Progenitor cell of endocrine pancreas (in vitro differentiated cells): ENCODE measurements around the gene KLRC4. TPM values are rescaled to one million over a fixed set of nuclear protein-coding genes. Genes with fewer than 3 reads are reported as not detected.
"Not testable (repeated sequence)": the region's sequence is repeated elsewhere in the genome, so short reads cannot be mapped to it uniquely, and the experiment has no call there.

Experiments
- DNase-seq: peaks from one replicate; pipeline ENCODE4 v3.0.0; 2021; ENCODE audit warnings: low spot score; ENCODE audit not compliant: unreplicated experiment
- H3K27ac Mint-ChIP-seq: 2 replicates; pipeline ENCODE4 v1.8.0; 2021; ENCODE audit warnings: mild to moderate bottlenecking, moderate library complexity, mixed read lengths
- H3K27me3 Mint-ChIP-seq: 2 replicates; pipeline ENCODE4 v1.8.0; 2021; ENCODE audit warnings: mixed read lengths
- H3K36me3 Mint-ChIP-seq: 2 replicates; pipeline ENCODE4 v1.8.0; 2022; ENCODE audit warnings: mixed read lengths; ENCODE audit not compliant: insufficient read depth
- H3K4me1 Mint-ChIP-seq: 2 replicates; pipeline ENCODE4 v1.8.0; 2021; ENCODE audit warnings: low read depth, mixed read lengths
- H3K4me3 Mint-ChIP-seq: 2 replicates; pipeline ENCODE4 v1.8.0; 2021; ENCODE audit warnings: low read depth, mild to moderate bottlenecking, moderate library complexity, mixed read lengths
- H3K9me3 Mint-ChIP-seq: 2 replicates; pipeline ENCODE4 v1.8.0; 2021; ENCODE audit warnings: low read depth, mixed read lengths
- CTCF ChIP-seq: fragments of 200-600 bp; sonication (generic); IDR thresholded peaks from one replicate; pipeline ENCODE4 v1.5.0; 2021; ENCODE audit warnings: antibody characterized with exemption, mild to moderate bottlenecking; ENCODE audit not compliant: unreplicated experiment
- total RNA-seq: library from RNA; stranded (reverse); gene quantifications from 2 replicates; pipeline ENCODE4 v1.2.1, GENCODE V29; 2021

KLRC4 gene
- total RNA-seq, 1 donor from 2014 or later, result not detected

GRCh38 chr12:10385166-10385613, 24.4 kb downstream of the KLRC4 start:
- Mint-ChIP-seq H3K4me3 (no peak overlapping the region), H3K9me3 (peaks cover 20% of the 10 kb centered on the region), H3K27me3 (no peaks in the 10 kb centered on the region), H3K27ac (no peak overlapping the region), H3K4me1 (no peaks in the 10 kb centered on the region), H3K36me3 (peaks cover 32% of the 10 kb centered on the region)
- no peak for DNase-seq
- TF ChIP-seq CTCF, result no peak

GRCh38 chr12:10384191-10384590, 25.4 kb downstream of the KLRC4 start:
- H3K27me3 Mint-ChIP-seq, result no peaks in the 10 kb centered on the region
- no peak overlapping the region for H3K4me3 Mint-ChIP-seq
- no peak for TF ChIP-seq CTCF
- no peak for DNase-seq
- H3K9me3 Mint-ChIP-seq, result peaks cover 20% of the 10 kb centered on the region
- H3K27ac Mint-ChIP-seq, result no peak overlapping the region
- no peaks in the 10 kb centered on the region for H3K4me1 Mint-ChIP-seq
- H3K36me3 Mint-ChIP-seq, result peaks cover 36% of the 10 kb centered on the region

GRCh38 chr12:10381928-10382628, 27.5 kb downstream of the KLRC4 start:
- H3K4me3 Mint-ChIP-seq, result no peak overlapping the region
- no peaks in the 10 kb centered on the region for H3K4me1 Mint-ChIP-seq
- DNase-seq, result no peak
- no peaks in the 10 kb centered on the region for H3K27me3 Mint-ChIP-seq
- peaks cover 20% of the 10 kb centered on the region for H3K9me3 Mint-ChIP-seq
- peaks cover 45% of the 10 kb centered on the region for H3K36me3 Mint-ChIP-seq
- no peak overlapping the region for H3K27ac Mint-ChIP-seq
- TF ChIP-seq CTCF, result no peak

GRCh38 chr12:10378737-10379136, 30.8 kb downstream of the KLRC4 start:
- not testable (repeated sequence) for H3K27ac Mint-ChIP-seq

GRCh38 chr12:10374624-10375018, 34.9 kb downstream of the KLRC4 start:
- no peak for DNase-seq
- H3K27me3 Mint-ChIP-seq, result no peaks in the 10 kb centered on the region
- no peak for TF ChIP-seq CTCF
- H3K4me3 Mint-ChIP-seq, result no peak overlapping the region
- H3K36me3 Mint-ChIP-seq, result peaks cover 66% of the 10 kb centered on the region
- peaks cover 25% of the 10 kb centered on the region for H3K4me1 Mint-ChIP-seq
- no peak overlapping the region for H3K27ac Mint-ChIP-seq
- peaks cover 9% of the 10 kb centered on the region for H3K9me3 Mint-ChIP-seq

More at GRCh38 chr12:10378737-10379136, 30.8 kb downstream of the KLRC4 start:
- not testable (repeated sequence) for H3K27me3 Mint-ChIP-seq, H3K4me3 Mint-ChIP-seq, DNase-seq, H3K4me1 Mint-ChIP-seq
- peaks cover 60% of the 10 kb centered on the region for H3K36me3 Mint-ChIP-seq
- peaks cover 11% of the 10 kb centered on the region for H3K9me3 Mint-ChIP-seq

GRCh38 chr12:10372559-10372958, 37.0 kb downstream of the KLRC4 start:
- peaks cover 73% of the 10 kb centered on the region for H3K36me3 Mint-ChIP-seq
- H3K4me3 Mint-ChIP-seq, result no peak overlapping the region
- H3K27me3 Mint-ChIP-seq, result no peaks in the 10 kb centered on the region
- peaks cover 34% of the 10 kb centered on the region for H3K4me1 Mint-ChIP-seq
- peaks cover 18% of the 10 kb centered on the region for H3K9me3 Mint-ChIP-seq
- no peak for TF ChIP-seq CTCF
- no peak for DNase-seq
- peak overlapping the region; percentile 78 for H3K27ac Mint-ChIP-seq

GRCh38 chr12:10371893-10372535, 37.5 kb downstream of the KLRC4 start:
- not testable (repeated sequence) for DNase-seq, H3K27me3 Mint-ChIP-seq, H3K4me3 Mint-ChIP-seq
- H3K4me1 Mint-ChIP-seq, result peaks cover 36% of the 10 kb centered on the region
- H3K36me3 Mint-ChIP-seq, result peaks cover 74% of the 10 kb centered on the region
- H3K9me3 Mint-ChIP-seq, result peaks cover 18% of the 10 kb centered on the region
- H3K27ac Mint-ChIP-seq, result peak overlapping the region; percentile 93
